HAP-1 (cell line): ENCODE results near the gene C14orf93.
A peak's percentile ranks its signal among the peaks of the same experiment; 100 is the strongest.
"Not testable (repeated sequence)": the region's sequence is repeated elsewhere in the genome, so short reads cannot be mapped to it uniquely, and the experiment has no call there.

Experiments used
- DNase-seq, 2 experiments: peaks; one replicate each; pipeline ENCODE4 v3.0.0-alpha.2; 2016 to 2020; ENCODE audit warnings: low spot score in 2 of 2
- H3K27me3 ChIP-seq: fragments of 250-450 bp; sonication (Bioruptor Pico); 2 replicates; pipeline ENCODE4 v1.5.1; 2020; ENCODE audit warnings: low read depth, mild to moderate bottlenecking, moderate library complexity
- H3K36me3 ChIP-seq: fragments of 250-450 bp; sonication (Bioruptor Pico); replicated peaks from 2 replicates; pipeline ENCODE4 v1.5.1; 2020; ENCODE audit warnings: mild to moderate bottlenecking
- H3K4me1 ChIP-seq: fragments of 250-450 bp; sonication (Bioruptor Pico); 2 replicates; pipeline ENCODE4 v1.5.1; 2020; ENCODE audit warnings: mild to moderate bottlenecking
- H3K4me3 ChIP-seq: fragments of 250-450 bp; sonication (Bioruptor Pico); 2 replicates; pipeline ENCODE4 v1.5.1; 2020; ENCODE audit warnings: mild to moderate bottlenecking, moderate library complexity
- H3K9me3 ChIP-seq: fragments of 250-450 bp; sonication (Bioruptor Pico); 2 replicates; pipeline ENCODE4 v1.5.1; 2020; ENCODE audit warnings: mild to moderate bottlenecking, moderate library complexity
- in situ Hi-C: fragments of 300-500 bp; cut with MboI; formaldehyde crosslinking; loops from 3 replicates; pipeline ENCODE4 v1.14.3; 2020; ENCODE audit warnings: low sequenced_read_pairs, inconsistent platforms, mixed read lengths

C14orf93 gene

DNA sequence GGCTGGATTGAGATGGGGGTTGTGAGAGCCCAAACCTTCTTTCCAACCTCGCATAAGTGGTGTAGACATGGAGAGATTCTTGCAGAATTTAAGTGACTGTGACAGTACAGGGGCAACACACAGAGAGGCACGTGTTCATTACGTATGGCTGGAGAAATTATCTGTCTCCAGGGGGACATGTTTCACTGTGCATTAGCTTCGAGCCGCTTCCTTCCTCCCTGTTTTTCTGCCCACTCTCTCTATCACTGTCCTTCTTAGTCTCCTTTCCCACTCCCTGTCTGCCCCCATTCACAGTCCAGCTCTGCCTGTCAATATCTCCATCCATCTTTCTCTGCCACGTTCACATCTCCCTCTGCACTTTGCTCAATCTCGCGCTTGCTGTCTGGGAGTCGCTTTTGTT is 11.5 kb upstream of the C14orf93 start:
- H3K36me3 ChIP-seq: peaks cover 23% of the 10 kb centered on the region
- H3K9me3 ChIP-seq: no peaks in the 10 kb centered on the region
- no peaks in the 10 kb centered on the region for H3K27me3 ChIP-seq
- in situ Hi-C loops: no loop called here
- no peaks in the 10 kb centered on the region; the same call in 1 of the 2 replicates for H3K4me1 ChIP-seq
- DNase-seq: no peak
- H3K4me3 ChIP-seq: no peak overlapping the region

- H3K9me3 ChIP-seq: no peaks in the 10 kb centered on the region
- in situ Hi-C loops: no loop called here
- no peak overlapping the region for H3K4me3 ChIP-seq
- H3K36me3 ChIP-seq: peaks cover 13% of the 10 kb centered on the region
- no peaks in the 10 kb centered on the region for H3K27me3 ChIP-seq
- no peak for DNase-seq
- H3K4me1 ChIP-seq: no peaks in the 10 kb centered on the region; the same call in 1 of the 2 replicates
These were observed 10.5 kb upstream of the C14orf93 start for GRCh38 chr14:23020143-23021128.

GRCh38 chr14:23018107-23018506 is 8.2 kb upstream of the C14orf93 start:
- H3K27me3 ChIP-seq: no peaks in the 10 kb centered on the region
- no peaks in the 10 kb centered on the region for H3K9me3 ChIP-seq
- peaks cover 4% of the 10 kb centered on the region for H3K36me3 ChIP-seq
- no peaks in the 10 kb centered on the region; the same call in 1 of the 2 replicates for H3K4me1 ChIP-seq
- DNase-seq: no peak
- H3K4me3 ChIP-seq: no peak overlapping the region
- in situ Hi-C loops: no loop called here

DNA sequence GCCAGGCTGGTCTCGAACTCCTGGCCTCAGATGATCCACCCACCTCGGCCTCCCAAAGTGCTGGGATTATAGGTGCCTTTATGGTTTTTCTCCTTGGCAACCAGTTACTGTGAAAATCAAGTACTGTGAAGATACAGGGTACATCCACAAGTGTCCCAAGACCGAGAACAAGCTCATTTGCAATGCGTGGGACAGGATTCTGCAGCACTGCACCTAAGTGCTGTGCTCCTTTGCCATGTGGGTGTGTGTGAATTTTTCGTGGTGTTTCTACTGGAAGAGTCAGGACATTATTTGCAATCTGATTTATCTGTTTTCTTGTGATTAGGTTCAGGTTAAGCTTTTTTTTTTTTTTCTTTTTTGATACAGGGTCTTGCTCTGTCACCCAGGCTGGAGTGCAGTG is 7.1 kb upstream of the C14orf93 start:
- in situ Hi-C loops: no loop called here
- DNase-seq: no peak

GRCh38 chr14:23015618-23016017 is 5.7 kb upstream of the C14orf93 start:
- Histone ChIP-seq H3K36me3 (peaks cover 2% of the 10 kb centered on the region), H3K9me3 (no peaks in the 10 kb centered on the region), H3K27me3 (no peaks in the 10 kb centered on the region), H3K4me1 (no peaks in the 10 kb centered on the region; the same call in 1 of the 2 replicates), H3K4me3 (no peak overlapping the region)
- in situ Hi-C loops: no loop called here
- no peak for DNase-seq

More for the DNA sequence above, 7.1 kb upstream of the C14orf93 start:
- H3K4me3 ChIP-seq: no peak overlapping the region
- H3K27me3 ChIP-seq: no peaks in the 10 kb centered on the region
- no peaks in the 10 kb centered on the region; the same call in 1 of the 2 replicates for H3K4me1 ChIP-seq
- H3K9me3 ChIP-seq: no peaks in the 10 kb centered on the region
- H3K36me3 ChIP-seq: peaks cover 4% of the 10 kb centered on the region

DNA sequence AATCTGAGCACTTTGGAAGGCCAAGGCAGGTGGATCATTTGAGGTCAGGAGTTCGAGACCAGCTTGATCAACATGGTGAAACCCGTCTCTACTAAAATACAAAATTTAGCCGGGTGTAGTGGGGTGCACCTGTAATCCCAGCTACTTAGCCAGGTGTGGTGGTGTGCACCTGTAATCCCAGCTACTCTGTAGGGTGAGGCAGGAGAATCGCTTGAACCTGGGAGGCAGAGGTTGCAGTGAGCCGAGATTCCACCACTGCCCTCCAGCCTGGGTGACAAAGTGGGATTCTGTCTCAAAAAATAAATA is 3.8 kb upstream of the C14orf93 start:
- peaks cover 12% of the 10 kb centered on the region for H3K4me1 ChIP-seq
- H3K9me3 ChIP-seq, DNase-seq, H3K27me3 ChIP-seq, in situ Hi-C loops, H3K4me3 ChIP-seq, H3K36me3 ChIP-seq: not testable (repeated sequence)

GRCh38 chr14:23013054-23013748 is 3.3 kb upstream of the C14orf93 start:
- no peaks in the 10 kb centered on the region for H3K36me3 ChIP-seq
- DNase-seq: no peak
- no peak overlapping the region for H3K4me3 ChIP-seq
- peaks cover 16% of the 10 kb centered on the region for H3K4me1 ChIP-seq
- no peaks in the 10 kb centered on the region for H3K9me3 ChIP-seq
- in situ Hi-C loops: no loop called here
- no peaks in the 10 kb centered on the region for H3K27me3 ChIP-seq

DNA sequence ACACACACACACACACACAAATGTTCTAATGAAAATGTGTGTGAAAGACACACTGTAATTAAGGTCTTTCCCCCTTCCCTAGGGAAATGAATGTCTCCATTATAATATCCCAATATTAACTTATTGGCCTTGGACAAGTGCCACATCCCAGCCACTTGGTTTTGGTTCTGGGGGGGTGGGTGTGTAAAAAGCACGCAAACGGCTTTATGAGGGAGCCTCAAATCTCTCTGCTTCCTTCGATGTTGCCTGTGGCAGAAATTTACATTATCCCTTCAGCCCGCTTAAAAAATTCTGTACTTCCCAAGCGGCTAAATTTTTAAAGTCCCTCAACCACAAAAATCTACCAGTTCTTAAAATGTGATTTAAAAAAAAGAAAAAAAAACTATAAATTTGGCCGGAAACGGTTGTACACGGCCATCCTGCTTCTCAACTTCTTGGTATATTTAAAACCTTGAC is 432 bp downstream of the C14orf93 start:
- Histone ChIP-seq H3K36me3 (no peaks in the 10 kb centered on the region), H3K4me3 (peak overlapping the region; percentile 33), H3K9me3 (no peaks in the 10 kb centered on the region), H3K4me1 (peaks cover 29% of the 10 kb centered on the region), H3K27me3 (no peaks in the 10 kb centered on the region)
- in situ Hi-C loops: no loop called here
- no peak for DNase-seq

GRCh38 chr14:23008831-23009230 is 1.1 kb downstream of the C14orf93 start:
- no peak overlapping the region; the same call in 1 of the 2 replicates for H3K4me3 ChIP-seq
- no peaks in the 10 kb centered on the region for H3K27me3 ChIP-seq
- DNase-seq: no peak
- in situ Hi-C loops: no loop called here
- peaks cover 29% of the 10 kb centered on the region for H3K4me1 ChIP-seq
- H3K36me3 ChIP-seq: no peaks in the 10 kb centered on the region
- no peaks in the 10 kb centered on the region for H3K9me3 ChIP-seq

- DNase-seq: peak; percentile 97
- Histone ChIP-seq H3K9me3 (no peaks in the 10 kb centered on the region), H3K36me3 (no peaks in the 10 kb centered on the region), H3K4me3 (peak overlapping the region; percentile 52), H3K4me1 (peaks cover 29% of the 10 kb centered on the region), H3K27me3 (no peaks in the 10 kb centered on the region)
- in situ Hi-C loops: no loop called here
These were observed 3.2 kb downstream of the C14orf93 start for GRCh38 chr14:23006544-23007419.

DNA sequence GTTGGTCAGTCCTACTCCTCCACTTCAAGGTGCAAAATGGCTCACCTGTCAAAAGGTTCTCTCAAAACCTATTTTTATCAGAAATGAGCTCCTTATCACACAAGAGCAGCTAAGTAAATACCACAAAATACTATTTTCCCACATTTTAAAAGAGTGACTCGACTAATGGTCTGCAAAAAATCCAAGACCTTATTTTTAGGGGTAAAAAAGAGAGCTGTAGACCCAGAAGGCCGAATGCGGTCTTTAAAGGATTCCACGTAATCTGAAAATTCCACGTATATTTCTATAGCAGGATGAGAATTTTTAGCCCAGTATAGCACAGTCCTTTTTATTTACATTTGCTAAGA is 3.8 kb downstream of the C14orf93 start:
- Histone ChIP-seq H3K4me1 (peaks cover 29% of the 10 kb centered on the region), H3K27me3 (no peaks in the 10 kb centered on the region), H3K36me3 (no peaks in the 10 kb centered on the region), H3K4me3 (peak overlapping the region; percentile 52), H3K9me3 (no peaks in the 10 kb centered on the region)
- no peak for DNase-seq
- in situ Hi-C loops: no loop called here

GRCh38 chr14:23005451-23006187 is 4.3 kb downstream of the C14orf93 start:
- no peaks in the 10 kb centered on the region for H3K27me3 ChIP-seq
- no peaks in the 10 kb centered on the region for H3K36me3 ChIP-seq
- no peaks in the 10 kb centered on the region for H3K9me3 ChIP-seq
- DNase-seq: no peak
- in situ Hi-C loops: no loop called here
- peaks cover 29% of the 10 kb centered on the region for H3K4me1 ChIP-seq
- no peak overlapping the region; the same call in 1 of the 2 replicates for H3K4me3 ChIP-seq

- H3K4me3 ChIP-seq, DNase-seq, H3K9me3 ChIP-seq, H3K27me3 ChIP-seq, in situ Hi-C loops, H3K36me3 ChIP-seq: not testable (repeated sequence)
- peaks cover 22% of the 10 kb centered on the region for H3K4me1 ChIP-seq
These were observed 5.7 kb downstream of the C14orf93 start for GRCh38 chr14:23004274-23004673.
